Activated naive CD8-positive, alpha-beta T cell treated with anti-CD3 and anti-CD28 coated beads, Interleukin-2, amount 50 U/mL, for 24 hours (primary cell): Measurements from ENCODE around the gene PSMG3.

ENCODE experiments used
- ATAC-seq: fragments of 150-1000 bp; cut with Tn5 transposase; one replicate; pipeline ENCODE4 v1.10.0; 2021
- DNase-seq: peaks from one replicate; pipeline ENCODE4 v3.0.0; 2021
- H3K27ac Mint-ChIP-seq: one replicate; pipeline ENCODE4 v1.8.0; 2021; ENCODE audit warnings: mild to moderate bottlenecking, mixed read lengths
- H3K27me3 Mint-ChIP-seq: one replicate; pipeline ENCODE4 v1.8.0; 2021; ENCODE audit warnings: mixed read lengths
- H3K36me3 Mint-ChIP-seq: one replicate; pipeline ENCODE4 v1.8.0; 2021; ENCODE audit warnings: low read depth, mixed read lengths
- H3K4me1 Mint-ChIP-seq: one replicate; pipeline ENCODE4 v1.8.0; 2021; ENCODE audit warnings: mixed read lengths
- H3K4me3 Mint-ChIP-seq: one replicate; pipeline ENCODE4 v1.8.0; 2021; ENCODE audit warnings: mild to moderate bottlenecking, moderate library complexity, mixed read lengths
- H3K9me3 Mint-ChIP-seq: one replicate; pipeline ENCODE4 v1.8.0; 2021; ENCODE audit warnings: mixed read lengths

The PSMG3 gene

GRCh38 chr7:1576521-1577253 is 6.9 kb upstream of the PSMG3 start:
- H3K27ac Mint-ChIP-seq = no peak overlapping the region
- H3K9me3 Mint-ChIP-seq = no peaks in the 10 kb centered on the region
- no peak for DNase-seq
- H3K27me3 Mint-ChIP-seq = no peaks in the 10 kb centered on the region
- H3K4me3 Mint-ChIP-seq = no peak overlapping the region
- no peak for ATAC-seq
- peaks cover 6% of the 10 kb centered on the region for H3K36me3 Mint-ChIP-seq
- H3K4me1 Mint-ChIP-seq = peaks cover 19% of the 10 kb centered on the region

GRCh38 chr7:1575809-1576208 is 6.0 kb upstream of the PSMG3 start:
- Mint-ChIP-seq H3K9me3 (no peaks in the 10 kb centered on the region), H3K36me3 (peaks cover 6% of the 10 kb centered on the region), H3K27ac (no peak overlapping the region), H3K4me3 (no peak overlapping the region), H3K27me3 (no peaks in the 10 kb centered on the region), H3K4me1 (peaks cover 27% of the 10 kb centered on the region)
- no peak for DNase-seq
- no peak for ATAC-seq

- Mint-ChIP-seq H3K27me3 (no peaks in the 10 kb centered on the region), H3K4me3 (no peak overlapping the region), H3K9me3 (no peaks in the 10 kb centered on the region), H3K36me3 (peaks cover 21% of the 10 kb centered on the region), H3K27ac (peak overlapping the region; percentile 18), H3K4me1 (peaks cover 38% of the 10 kb centered on the region)
- DNase-seq (no peak), ATAC-seq (no peak)
Measured at GRCh38 chr7:1572111-1572822, 2.4 kb upstream of the PSMG3 start.

- peak overlapping the region; percentile 90 for H3K4me3 Mint-ChIP-seq
- H3K27me3 Mint-ChIP-seq = no peaks in the 10 kb centered on the region
- H3K36me3 Mint-ChIP-seq = peaks cover 34% of the 10 kb centered on the region
- no peak for DNase-seq
- H3K9me3 Mint-ChIP-seq = no peaks in the 10 kb centered on the region
- no peak for ATAC-seq
- H3K27ac Mint-ChIP-seq = peak overlapping the region; percentile 90
- H3K4me1 Mint-ChIP-seq = peaks cover 42% of the 10 kb centered on the region
Measured at GRCh38 chr7:1569440-1569832, 396 bp downstream of the PSMG3 start.

GRCh38 chr7:1569016-1569415 is 816 bp downstream of the PSMG3 start:
- H3K4me3 Mint-ChIP-seq = peak overlapping the region; percentile 90
- H3K9me3 Mint-ChIP-seq = no peaks in the 10 kb centered on the region
- peak overlapping the region; percentile 90 for H3K27ac Mint-ChIP-seq
- peaks cover 34% of the 10 kb centered on the region for H3K36me3 Mint-ChIP-seq
- DNase-seq (peak; percentile 55), ATAC-seq (no peak)
- H3K4me1 Mint-ChIP-seq = peaks cover 42% of the 10 kb centered on the region
- no peaks in the 10 kb centered on the region for H3K27me3 Mint-ChIP-seq

GRCh38 chr7:1567896-1568510 is 1.8 kb downstream of the PSMG3 start:
- no peak for ATAC-seq
- Mint-ChIP-seq H3K4me3 (peak overlapping the region; percentile 90), H3K36me3 (peaks cover 34% of the 10 kb centered on the region), H3K27me3 (no peaks in the 10 kb centered on the region), H3K9me3 (no peaks in the 10 kb centered on the region), H3K4me1 (peaks cover 42% of the 10 kb centered on the region), H3K27ac (peak overlapping the region; percentile 90)
- no peak for DNase-seq

GRCh38 chr7:1567049-1567771 is 2.6 kb downstream of the PSMG3 start:
- Mint-ChIP-seq H3K4me1 (peaks cover 36% of the 10 kb centered on the region), H3K27me3 (no peaks in the 10 kb centered on the region), H3K9me3 (no peaks in the 10 kb centered on the region), H3K27ac (peak overlapping the region; percentile 27), H3K36me3 (peaks cover 29% of the 10 kb centered on the region), H3K4me3 (no peak overlapping the region)
- ATAC-seq = no peak
- no peak for DNase-seq

GRCh38 chr7:1566687-1567048 is 3.2 kb downstream of the PSMG3 start:
- Mint-ChIP-seq H3K36me3 (peaks cover 28% of the 10 kb centered on the region), H3K9me3 (no peaks in the 10 kb centered on the region), H3K4me1 (peaks cover 30% of the 10 kb centered on the region), H3K4me3 (no peak overlapping the region), H3K27ac (no peak overlapping the region), H3K27me3 (no peaks in the 10 kb centered on the region)
- ATAC-seq (no peak), DNase-seq (no peak)

- H3K27me3 Mint-ChIP-seq = no peaks in the 10 kb centered on the region
- DNase-seq = no peak
- peaks cover 21% of the 10 kb centered on the region for H3K4me1 Mint-ChIP-seq
- peaks cover 28% of the 10 kb centered on the region for H3K36me3 Mint-ChIP-seq
- no peak overlapping the region for H3K27ac Mint-ChIP-seq
- H3K4me3 Mint-ChIP-seq = no peak overlapping the region
- ATAC-seq = no peak
- H3K9me3 Mint-ChIP-seq = no peaks in the 10 kb centered on the region
Measured at GRCh38 chr7:1564603-1565022, 5.2 kb downstream of the PSMG3 start.

- DNase-seq (no peak), ATAC-seq (no peak)
- H3K4me1 Mint-ChIP-seq = peaks cover 19% of the 10 kb centered on the region
- H3K9me3 Mint-ChIP-seq = no peaks in the 10 kb centered on the region
- H3K27me3 Mint-ChIP-seq = no peaks in the 10 kb centered on the region
- no peak overlapping the region for H3K4me3 Mint-ChIP-seq
- no peak overlapping the region for H3K27ac Mint-ChIP-seq
- peaks cover 26% of the 10 kb centered on the region for H3K36me3 Mint-ChIP-seq
Measured at GRCh38 chr7:1563981-1564602, 5.7 kb downstream of the PSMG3 start.

- H3K4me3 Mint-ChIP-seq = no peak overlapping the region
- H3K27ac Mint-ChIP-seq = no peak overlapping the region
- H3K9me3 Mint-ChIP-seq = no peaks in the 10 kb centered on the region
- DNase-seq (no peak), ATAC-seq (no peak)
- peaks cover 7% of the 10 kb centered on the region for H3K4me1 Mint-ChIP-seq
- H3K36me3 Mint-ChIP-seq = peaks cover 16% of the 10 kb centered on the region
- no peaks in the 10 kb centered on the region for H3K27me3 Mint-ChIP-seq
Measured at GRCh38 chr7:1562597-1563051, 7.2 kb downstream of the PSMG3 start.

GRCh38 chr7:1562116-1562515 is 7.7 kb downstream of the PSMG3 start:
- Mint-ChIP-seq H3K4me1 (peaks cover 3% of the 10 kb centered on the region), H3K27me3 (no peaks in the 10 kb centered on the region), H3K9me3 (no peaks in the 10 kb centered on the region), H3K36me3 (peaks cover 11% of the 10 kb centered on the region), H3K27ac (no peak overlapping the region), H3K4me3 (no peak overlapping the region)
- DNase-seq (no peak), ATAC-seq (no peak)

GRCh38 chr7:1561036-1561940 is 8.5 kb downstream of the PSMG3 start:
- Mint-ChIP-seq H3K27me3 (no peaks in the 10 kb centered on the region), H3K9me3 (no peaks in the 10 kb centered on the region), H3K4me1 (no peaks in the 10 kb centered on the region), H3K36me3 (peaks cover 7% of the 10 kb centered on the region), H3K27ac (no peak overlapping the region), H3K4me3 (no peak overlapping the region)
- no peak for ATAC-seq
- no peak for DNase-seq
